ENCODE measurements around the gene HOXA13.
A peak's percentile ranks its signal among the peaks of the same experiment; 100 is the strongest.

DNA sequence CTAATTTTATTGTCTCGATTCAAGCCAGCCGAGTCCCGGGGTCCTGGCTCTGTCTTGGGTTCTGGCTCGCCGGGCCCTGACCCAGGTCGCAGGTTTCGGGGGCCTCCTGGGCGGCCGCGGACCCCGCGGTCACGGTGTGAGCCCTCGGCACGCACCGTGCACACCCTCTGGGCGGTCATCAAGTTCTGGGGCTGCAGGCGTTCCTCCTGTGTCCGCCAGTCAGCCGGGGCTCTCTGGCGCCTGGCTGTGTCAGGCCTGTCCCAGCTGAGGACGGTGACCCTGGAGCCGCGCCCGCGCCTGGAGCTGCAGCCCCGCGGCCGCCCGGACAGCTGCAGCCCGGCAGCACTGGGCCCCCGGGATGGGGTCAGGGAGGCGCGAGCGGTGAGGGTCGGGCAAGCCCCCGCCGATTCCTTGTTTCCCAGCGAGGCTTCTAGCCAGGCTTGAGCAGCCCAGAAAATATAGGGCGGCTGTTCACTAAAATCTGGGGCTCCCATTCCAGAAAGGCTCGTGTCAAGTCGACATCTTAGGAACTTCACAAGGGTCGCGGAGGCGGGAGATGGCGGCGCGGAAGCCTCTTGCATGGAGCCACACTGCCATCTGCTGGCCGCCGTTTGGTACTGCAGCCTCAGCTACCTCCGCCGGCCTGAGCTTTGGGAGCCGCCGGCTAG, 39.2 kb downstream of the HOXA13 start:
- TF ChIP-seq, protein P1, sequence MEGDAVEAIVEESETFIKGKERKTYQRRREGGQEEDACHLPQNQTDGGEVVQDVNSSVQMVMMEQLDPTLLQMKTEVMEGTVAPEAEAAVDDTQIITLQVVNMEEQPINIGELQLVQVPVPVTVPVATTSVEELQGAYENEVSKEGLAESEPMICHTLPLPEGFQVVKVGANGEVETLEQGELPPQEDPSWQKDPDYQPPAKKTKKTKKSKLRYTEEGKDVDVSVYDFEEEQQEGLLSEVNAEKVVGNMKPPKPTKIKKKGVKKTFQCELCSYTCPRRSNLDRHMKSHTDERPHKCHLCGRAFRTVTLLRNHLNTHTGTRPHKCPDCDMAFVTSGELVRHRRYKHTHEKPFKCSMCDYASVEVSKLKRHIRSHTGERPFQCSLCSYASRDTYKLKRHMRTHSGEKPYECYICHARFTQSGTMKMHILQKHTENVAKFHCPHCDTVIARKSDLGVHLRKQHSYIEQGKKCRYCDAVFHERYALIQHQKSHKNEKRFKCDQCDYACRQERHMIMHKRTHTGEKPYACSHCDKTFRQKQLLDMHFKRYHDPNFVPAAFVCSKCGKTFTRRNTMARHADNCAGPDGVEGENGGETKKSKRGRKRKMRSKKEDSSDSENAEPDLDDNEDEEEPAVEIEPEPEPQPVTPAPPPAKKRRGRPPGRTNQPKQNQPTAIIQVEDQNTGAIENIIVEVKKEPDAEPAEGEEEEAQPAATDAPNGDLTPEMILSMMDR (optimal IDR thresholded peaks at IDR 0.05 in 1 of 3, IDR thresholded peaks at IDR 0.05 in 1 of 3, conservative IDR thresholded peaks at IDR 0.05 in 1 of 3; ENCODE audit: extremely low read depth in 1 of 3, insufficient read depth in 2 of 3, low read length in 3 of 3) = peak in 2 of 3 experiments; percentile 79 to 99
- TF ChIP-seq EZH2 (IDR thresholded peaks at IDR 0.05; ENCODE audit: low read length) = no peak

Measured in keratinocyte (primary cell).